Stimulated activated CD4-positive, alpha-beta T cell treated with anti-CD3 and anti-CD28 coated beads, TNF-alpha, amount 100 ng/mL, for 4 hours (primary cell): ENCODE results near the gene CDK5.

Experiments
- DNase-seq, 3 experiments: peaks; one replicate each; pipeline ENCODE4 v3.0.0-alpha.2; 2020; ENCODE audit warnings: low read depth in 3 of 3

Gene CDK5

DNA sequence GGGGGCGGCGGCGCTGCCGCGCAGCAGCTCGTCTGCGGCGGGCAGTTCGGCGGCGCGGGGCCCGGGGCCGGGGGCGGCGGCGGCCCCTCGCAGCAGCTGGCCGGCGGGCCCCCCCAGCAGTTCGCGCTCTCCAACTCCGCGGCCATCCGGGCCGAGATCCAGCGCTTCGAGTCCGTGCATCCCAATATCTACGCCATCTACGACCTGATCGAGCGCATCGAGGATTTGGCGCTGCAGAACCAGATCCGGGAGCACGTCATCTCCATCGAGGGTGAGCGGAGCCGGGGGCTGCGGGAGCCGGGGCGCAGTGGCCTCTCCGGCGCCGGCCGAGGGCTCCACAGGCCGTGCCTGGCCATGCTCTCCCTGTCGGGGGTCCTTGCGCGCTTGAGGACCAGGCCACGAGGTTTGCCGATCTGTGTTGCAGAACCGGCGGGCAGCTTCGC, 29.1 kb upstream of the CDK5 start:
- DNase-seq, result no peak

DNA sequence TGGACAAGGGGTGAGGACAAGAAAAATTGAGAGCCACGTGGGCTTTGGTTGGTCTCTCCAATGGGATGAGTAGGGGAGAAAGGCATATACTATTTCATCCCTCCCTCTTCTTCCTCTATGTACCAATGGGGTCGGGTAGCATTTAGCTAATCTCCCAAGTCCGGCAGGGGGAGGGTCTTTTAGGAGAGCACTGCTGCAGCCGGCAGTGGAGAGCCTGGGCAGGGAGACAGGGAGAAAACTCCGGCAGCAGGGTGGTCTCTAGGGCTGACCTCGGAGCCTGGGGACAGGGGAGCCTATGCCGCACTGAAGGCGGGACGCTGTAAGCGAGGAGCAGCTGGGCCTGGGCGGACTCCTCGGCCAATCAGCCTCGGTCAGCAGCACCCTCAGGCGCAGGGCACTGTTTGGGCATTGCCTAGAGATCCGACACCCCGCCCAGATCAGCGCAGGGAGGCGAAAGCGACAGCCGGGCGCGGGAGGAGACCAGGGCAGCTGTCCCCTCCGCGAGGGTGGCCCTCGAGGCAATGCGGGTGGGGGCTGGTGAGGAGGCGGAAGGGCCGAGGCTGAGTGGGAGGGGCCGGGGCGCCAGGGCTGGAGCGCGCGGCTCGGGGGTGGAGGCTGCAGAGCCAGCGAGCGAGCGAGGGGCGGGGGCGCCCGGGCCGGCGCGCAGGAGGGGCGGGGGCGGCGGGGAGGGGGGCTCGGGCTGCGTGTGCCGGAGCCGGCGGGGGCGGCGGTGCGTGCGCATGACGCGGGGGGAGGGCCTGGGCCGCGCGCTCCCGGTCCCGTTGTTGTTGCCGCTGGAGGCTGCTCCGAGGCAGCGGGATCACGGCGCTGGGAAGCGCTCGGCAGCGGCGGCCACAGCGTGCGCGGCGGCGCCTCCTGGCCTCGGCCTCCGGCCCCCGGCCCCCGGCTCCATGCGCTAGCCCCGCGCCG, 28.3 kb upstream of the CDK5 start, which contains the start of gene AGAP3:
TSS of gene AGAP3 (plus strand) at position 785 of the 930 bp plus-strand sequence. CDS start 267 bp downstream, outside the sequence.
- peak; percentile 32 to 50 (median 49) for DNase-seq

GRCh38 chr7:151085329-151085690, 27.6 kb upstream of the CDK5 start:
- DNase-seq, result no peak

- DNase-seq, result no peak
These were observed 26.1 kb upstream of the CDK5 start for GRCh38 chr7:151083824-151084160.

GRCh38 chr7:151083071-151083823, 25.6 kb upstream of the CDK5 start, which contains the start of gene TMUB1:
Gene TMUB1 (minus strand): TSS chr7:151083493. CDS start chr7:151082563, 930 bp downstream.
- DNase-seq, result peak; percentile 76 to 82 (median 78)

DNA sequence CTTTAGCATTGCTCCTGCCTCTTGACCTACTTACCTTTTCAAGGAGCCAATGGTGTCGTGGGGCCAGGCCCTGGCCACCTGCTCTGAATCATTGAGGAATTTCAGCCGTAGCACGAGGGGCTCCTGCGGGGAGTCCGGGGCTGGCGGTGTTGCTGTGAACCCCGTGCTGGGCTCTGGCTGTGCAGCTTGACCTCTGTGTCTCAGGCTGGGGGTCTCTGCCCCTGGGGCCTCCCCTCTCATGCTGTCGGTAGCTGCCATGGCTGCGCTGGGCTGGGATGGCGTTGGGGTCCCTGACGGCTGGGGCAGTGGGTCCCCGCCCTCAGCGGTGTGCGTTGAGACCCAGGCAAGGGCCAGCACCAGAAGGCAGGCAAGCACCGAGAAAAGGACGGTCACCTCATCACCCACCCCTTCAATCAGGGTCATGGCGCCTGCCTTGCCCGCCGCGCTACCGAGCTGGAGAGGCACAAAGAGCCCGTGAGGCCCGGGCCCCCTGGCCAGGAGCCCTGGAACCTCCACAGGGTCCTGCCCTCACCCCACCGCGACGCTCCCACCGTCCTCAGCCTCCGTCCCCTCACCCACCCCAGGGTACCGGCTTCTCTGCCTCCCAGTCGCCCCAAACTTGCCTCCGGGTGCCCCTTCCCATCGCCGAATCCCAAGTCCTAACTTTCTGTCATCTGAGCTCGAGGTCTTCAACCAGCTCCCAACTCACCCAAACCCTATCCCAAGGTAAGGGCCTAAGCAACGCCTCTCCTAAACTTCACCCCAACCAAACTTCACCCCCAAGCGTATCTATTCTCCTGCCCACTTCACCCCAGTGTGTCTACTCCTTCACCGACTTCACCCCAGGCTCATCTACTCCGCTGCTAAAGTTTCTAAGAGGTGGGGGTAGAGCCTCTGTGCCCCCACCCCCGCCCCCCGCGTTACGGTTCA, 24.7 kb upstream of the CDK5 start:
- no peak for DNase-seq

DNA sequence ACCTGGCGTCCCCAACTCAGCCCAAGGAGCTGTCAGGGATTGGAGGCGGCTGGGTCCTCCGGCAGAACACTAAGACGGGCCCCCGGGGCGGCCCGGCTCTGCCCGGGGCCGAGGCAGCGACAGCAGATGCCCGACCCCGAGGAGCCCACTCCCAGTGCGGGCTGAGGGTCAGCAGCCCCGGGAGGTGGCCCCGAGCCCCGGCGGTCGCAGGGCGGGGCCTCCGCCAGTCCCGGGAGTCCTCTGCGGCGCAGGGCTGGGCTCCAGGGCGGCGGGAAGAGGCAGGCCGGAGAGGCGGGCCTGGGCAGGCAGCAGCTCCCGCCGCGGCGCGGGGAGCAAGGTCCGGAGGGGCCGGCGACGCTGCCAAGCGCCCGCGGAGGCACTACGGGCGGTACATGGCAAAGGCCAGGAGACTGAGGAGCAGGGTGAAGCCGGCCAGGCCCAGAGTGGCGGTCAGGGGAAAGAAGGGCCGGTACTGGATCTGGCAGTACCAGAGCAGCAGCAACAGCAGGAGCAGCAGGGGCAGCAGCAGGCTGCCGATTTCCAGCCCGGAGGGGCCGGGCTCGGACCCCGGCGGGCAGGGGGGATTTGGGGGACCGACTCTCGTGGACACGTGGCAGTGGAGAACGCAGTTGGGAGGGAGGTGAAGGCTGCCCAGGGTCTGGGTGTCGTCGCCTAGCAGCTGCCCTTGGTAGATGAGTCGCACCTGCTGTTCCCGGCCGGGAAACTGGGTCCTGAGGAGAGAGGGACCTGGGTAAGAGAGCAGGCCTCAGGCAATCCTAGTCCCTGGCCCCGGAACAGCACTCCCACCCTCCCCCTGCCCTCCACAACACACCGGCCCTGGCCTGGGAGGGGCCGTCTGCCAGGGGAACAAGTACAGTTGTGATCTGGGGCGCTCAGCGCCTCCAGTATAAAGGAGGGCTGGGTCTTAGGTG, 23.7 kb upstream of the CDK5 start:
- no peak for DNase-seq

GRCh38 chr7:151080522-151081169, 22.9 kb upstream of the CDK5 start, which contains the start of gene FASTK:
Gene FASTK (minus strand): TSS chr7:151080809. CDS start chr7:151080766, 43 bp downstream.
- peak; percentile 73 to 79 (median 77) for DNase-seq

DNA sequence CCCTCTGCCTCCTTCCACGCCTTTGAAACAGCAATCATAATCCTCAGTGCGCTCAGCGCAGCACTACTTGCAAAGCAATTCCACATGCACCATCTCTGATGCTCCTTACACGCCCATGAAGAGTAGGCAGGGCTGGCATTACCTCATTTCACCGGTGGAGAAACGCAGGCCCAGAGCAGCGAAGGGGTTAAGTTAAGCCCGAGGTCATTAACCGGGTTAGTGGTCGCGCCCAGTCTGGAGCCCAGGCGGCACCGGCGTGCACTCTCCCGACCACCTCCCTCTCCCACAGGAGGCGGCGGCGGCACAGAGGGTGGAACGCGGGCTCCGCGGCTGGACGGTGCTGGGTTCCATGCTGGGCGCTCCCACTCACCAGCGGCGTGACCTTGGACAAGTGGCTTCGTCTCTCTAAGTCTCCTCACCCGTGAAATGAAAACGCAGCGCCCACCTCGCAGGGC, 22.4 kb upstream of the CDK5 start:
- DNase-seq, result no peak

DNA sequence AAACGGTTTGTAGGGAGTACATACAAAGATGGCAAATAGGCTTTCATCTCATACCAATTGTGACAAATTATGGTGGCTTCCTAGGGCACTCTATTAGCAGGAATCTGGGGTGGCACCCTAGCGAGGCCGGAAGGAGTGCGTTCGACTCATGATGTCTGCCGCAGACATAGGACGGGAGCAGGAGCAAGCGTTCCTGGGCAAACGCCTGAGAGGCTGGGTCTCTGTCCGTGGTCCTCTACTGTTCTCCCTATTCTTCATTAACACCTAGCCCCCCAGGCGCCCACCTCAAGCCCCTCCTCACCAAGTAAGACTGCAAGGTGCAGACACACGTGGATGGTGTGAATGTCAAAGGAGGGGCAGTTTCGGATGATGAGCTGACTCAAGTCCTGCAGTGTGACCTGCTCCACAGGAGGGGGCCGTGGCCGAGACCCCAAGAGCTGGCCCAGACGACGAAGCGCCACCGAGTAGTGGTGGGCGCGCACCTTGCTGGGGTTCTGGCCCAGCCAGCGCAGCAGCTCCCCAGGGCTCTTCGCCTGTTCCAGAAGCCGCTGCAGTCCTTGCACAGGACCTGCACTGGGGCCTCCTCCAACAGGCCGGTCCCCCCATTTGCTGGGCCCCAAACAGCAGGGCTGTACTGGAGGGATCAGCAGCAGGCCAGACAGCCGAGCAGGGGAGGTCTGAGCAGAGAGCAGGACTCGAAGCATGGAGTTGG, 21.7 kb upstream of the CDK5 start:
- no peak for DNase-seq

DNA sequence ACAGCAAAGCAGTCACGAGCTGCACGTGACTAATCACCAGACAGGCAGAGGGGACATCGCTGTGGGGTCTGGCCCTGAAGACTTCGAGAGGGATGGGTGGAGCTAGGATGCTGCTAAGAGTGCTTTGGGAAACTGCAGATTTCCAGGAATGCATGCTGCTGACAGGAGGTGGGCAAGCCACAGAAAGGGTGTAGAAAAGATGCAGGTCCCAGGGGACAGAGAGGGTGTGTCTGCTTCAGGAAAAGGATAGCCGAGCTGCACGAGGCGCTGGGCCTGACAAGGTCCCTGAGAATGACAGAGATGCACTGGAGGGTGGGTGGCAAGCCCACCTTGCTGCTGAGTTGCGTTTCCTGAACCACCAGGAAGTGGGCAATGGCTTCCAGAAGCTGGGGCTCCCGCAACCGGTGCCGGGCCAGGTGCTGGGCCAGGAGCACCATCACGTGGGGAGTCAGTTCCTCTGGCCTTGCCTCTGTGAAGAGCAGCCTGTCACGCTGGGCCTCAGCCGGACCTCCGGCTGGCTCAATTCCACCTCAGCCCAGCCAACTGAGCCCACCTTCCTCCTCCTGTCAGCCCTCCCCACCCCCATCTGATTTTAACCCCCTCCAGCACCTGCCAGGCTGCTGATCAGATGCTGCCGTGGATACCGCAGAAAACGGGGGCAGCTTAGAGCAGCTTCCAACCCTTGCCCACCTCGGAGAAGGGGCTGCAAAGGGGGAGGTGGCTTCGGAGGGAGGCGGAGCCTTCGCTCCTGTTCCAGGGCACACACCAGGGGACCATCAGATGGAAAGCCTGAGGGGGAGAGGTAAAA, 20.7 kb upstream of the CDK5 start:
- no peak for DNase-seq

DNA sequence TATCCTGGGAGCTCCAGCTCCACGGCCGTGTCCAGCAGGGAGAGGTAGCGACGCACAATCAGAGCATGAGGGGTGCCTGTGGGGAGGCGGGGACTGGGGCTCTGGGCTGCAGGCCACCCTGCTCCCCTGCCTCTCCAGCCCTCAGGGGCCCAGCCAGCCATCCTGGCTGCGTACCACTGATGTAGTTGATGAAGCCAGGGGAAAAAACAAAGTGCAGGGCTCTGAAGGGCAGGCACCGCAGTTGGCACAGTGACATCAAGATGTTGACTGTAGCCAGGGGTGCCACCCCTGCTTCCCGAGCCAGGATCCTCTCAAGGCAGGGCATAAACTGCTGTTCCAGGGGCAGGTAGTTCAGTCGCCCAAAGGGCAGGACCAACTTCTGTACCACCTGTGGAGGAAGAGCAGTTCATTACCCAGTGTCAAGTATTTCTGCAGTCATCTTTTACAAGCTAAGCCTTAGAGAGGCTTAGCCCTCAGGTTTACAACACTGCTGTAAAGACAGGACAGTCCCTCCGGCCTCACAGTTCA, 20.1 kb upstream of the CDK5 start:
- no peak for DNase-seq

GRCh38 chr7:151076863-151077704, 19.4 kb upstream of the CDK5 start:
- no peak for DNase-seq

- DNase-seq, result no peak
These were observed 18.3 kb upstream of the CDK5 start for GRCh38 chr7:151075978-151076426.

GRCh38 chr7:151075662-151075971, 17.9 kb upstream of the CDK5 start:
- no peak for DNase-seq

GRCh38 chr7:151074817-151075661, 17.3 kb upstream of the CDK5 start:
- DNase-seq, result no peak
